Suprapubic skin (tissue), 4 donors: Measurements from ENCODE around the gene ARL16. TPM values are rescaled to one million over a fixed set of nuclear protein-coding genes. Genes with fewer than 3 reads are reported as not detected.

Source experiments
- DNase-seq, 2 donors: peaks; one replicate each; pipeline ENCODE4 v3.0.0-alpha.2; 2019; ENCODE audit warnings: low spot score in 2 of 2
- H3K27ac ChIP-seq: fragments of 200-600 bp; sonication (generic); one replicate; pipeline ENCODE4 v1.5.1; 2019
- H3K27me3 ChIP-seq: fragments of 200-600 bp; sonication (generic); one replicate; pipeline ENCODE4 v1.5.1; 2019
- H3K36me3 ChIP-seq: fragments of 200-600 bp; sonication (generic); one replicate; pipeline ENCODE4 v1.5.1; 2019
- H3K4me1 ChIP-seq: fragments of 200-600 bp; sonication (generic); one replicate; pipeline ENCODE4 v1.5.1; 2019
- H3K4me3 ChIP-seq: fragments of 200-600 bp; sonication (generic); one replicate; pipeline ENCODE4 v1.5.1; 2019; ENCODE audit warnings: mild to moderate bottlenecking
- H3K9me3 ChIP-seq: fragments of 200-600 bp; sonication (generic); one replicate; pipeline ENCODE4 v1.5.1; 2019
- CTCF ChIP-seq, 2 donors: fragments of 200-600 bp in 1 of 2; fragments of 450-650 bp in 1 of 2; sonication (generic) in 1 of 2; IDR thresholded peaks; one replicate each; pipeline ENCODE4 v1.5.1; 2016 to 2019; ENCODE audit warnings: antibody characterized with exemption in 2 of 2, mild to moderate bottlenecking in 1 of 2, moderate library complexity in 1 of 2
- EP300 ChIP-seq: sonication (generic); formaldehyde crosslinking; IDR thresholded peaks from one replicate; pipeline ENCODE4 v1.6.1; 2017; ENCODE audit warnings: antibody characterized with exemption
- POLR2A ChIP-seq, 2 donors: fragments of 450-650 bp; IDR thresholded peaks; one replicate each; pipeline ENCODE4 v1.6.1; 2017; ENCODE audit warnings: antibody characterized with exemption in 2 of 2, mild to moderate bottlenecking in 2 of 2, moderate library complexity in 2 of 2
- POLR2AphosphoS5 ChIP-seq, 3 donors: sonication (generic); formaldehyde crosslinking; IDR thresholded peaks; one replicate each; pipeline ENCODE4 v1.6.1; 2017; ENCODE audit warnings: antibody characterized with exemption in 3 of 3
- WGBS: methylation state at CpG from one replicate; pipeline ENCODE4 v1.1.5; 2018; 5-methylcytosine and 5-hydroxymethylcytosine counted together
- total RNA-seq, 4 donors: library from RNA; depleted of rRNA; stranded (reverse); fragments of >200 nt; gene quantifications; one replicate each; pipeline ENCODE4 v1.1.0, GENCODE V29; 2016

Gene ARL16
- total RNA-seq, 4 donors from 2014 or later = 20.2 to 39.4 (median 36.2) TPM

- H3K27ac ChIP-seq = no peak overlapping the region
- H3K36me3 ChIP-seq = peaks cover 93% of the 10 kb centered on the region
- DNase-seq = no peak
- H3K4me3 ChIP-seq = no peak overlapping the region
- no peak for TF ChIP-seq CTCF (IDR thresholded peaks at IDR 0.05)
- no peak for TF ChIP-seq POLR2A (IDR thresholded peaks at IDR 0.05)
- TF ChIP-seq POLR2AphosphoS5 (IDR thresholded peaks at IDR 0.05) = no peak
- TF ChIP-seq EP300 = no peak
- peaks cover 19% of the 10 kb centered on the region for H3K4me1 ChIP-seq
- no peaks in the 10 kb centered on the region for H3K27me3 ChIP-seq
- 81% methylated on average over 6 of the region's 18 CpGs for WGBS
- no peaks in the 10 kb centered on the region for H3K9me3 ChIP-seq
Observed at GRCh38 chr17:81690066-81690465, 6.5 kb upstream of the ARL16 start.

GRCh38 chr17:81688616-81689015 is 5.0 kb upstream of the ARL16 start:
- Histone ChIP-seq H3K27me3 (no peaks in the 10 kb centered on the region), H3K27ac (no peak overlapping the region), H3K4me3 (no peak overlapping the region), H3K4me1 (peaks cover 26% of the 10 kb centered on the region), H3K36me3 (peaks cover 78% of the 10 kb centered on the region), H3K9me3 (no peaks in the 10 kb centered on the region)
- TF ChIP-seq EP300 (no peak), POLR2A (IDR thresholded peaks at IDR 0.05) (no peak), CTCF (IDR thresholded peaks at IDR 0.05) (no peak), POLR2AphosphoS5 (IDR thresholded peaks at IDR 0.05) (no peak)
- 61% methylated on average over 12 of the region's 14 CpGs for WGBS
- DNase-seq = no peak

- WGBS = 88% methylated on average over 13 of the region's 41 CpGs
- Histone ChIP-seq H3K4me1 (peaks cover 29% of the 10 kb centered on the region), H3K4me3 (no peak overlapping the region), H3K9me3 (no peaks in the 10 kb centered on the region), H3K36me3 (peaks cover 72% of the 10 kb centered on the region), H3K27me3 (no peaks in the 10 kb centered on the region), H3K27ac (no peak overlapping the region)
- no peak for TF ChIP-seq CTCF (IDR thresholded peaks at IDR 0.05)
- no peak for TF ChIP-seq POLR2A (IDR thresholded peaks at IDR 0.05)
- TF ChIP-seq EP300 = no peak
- TF ChIP-seq POLR2AphosphoS5 (IDR thresholded peaks at IDR 0.05) = no peak
- DNase-seq = no peak
Observed at GRCh38 chr17:81687770-81688541, 4.4 kb upstream of the ARL16 start.

- TF ChIP-seq EP300 = no peak
- TF ChIP-seq CTCF (IDR thresholded peaks at IDR 0.05) = no peak
- TF ChIP-seq POLR2A (IDR thresholded peaks at IDR 0.05) = no peak
- no peak for TF ChIP-seq POLR2AphosphoS5 (IDR thresholded peaks at IDR 0.05)
- no peak for DNase-seq
- H3K27ac ChIP-seq = no peak overlapping the region
- H3K27me3 ChIP-seq = no peaks in the 10 kb centered on the region
- 95% methylated on average over 16 of the region's 20 CpGs for WGBS
- no peaks in the 10 kb centered on the region for H3K9me3 ChIP-seq
- peaks cover 42% of the 10 kb centered on the region for H3K4me1 ChIP-seq
- H3K4me3 ChIP-seq = no peak overlapping the region
- H3K36me3 ChIP-seq = peaks cover 58% of the 10 kb centered on the region
Observed at GRCh38 chr17:81686614-81687013, 3.0 kb upstream of the ARL16 start.

GRCh38 chr17:81685108-81685507 is 1.5 kb upstream of the ARL16 start:
- Histone ChIP-seq H3K4me3 (peak overlapping the region; percentile 70), H3K9me3 (no peaks in the 10 kb centered on the region), H3K36me3 (peaks cover 48% of the 10 kb centered on the region), H3K27ac (peak overlapping the region; percentile 93), H3K27me3 (no peaks in the 10 kb centered on the region), H3K4me1 (peaks cover 42% of the 10 kb centered on the region)
- 37% methylated on average over 6 of the region's 12 CpGs for WGBS
- TF ChIP-seq POLR2AphosphoS5 (IDR thresholded peaks at IDR 0.05) (no peak), EP300 (no peak), CTCF (IDR thresholded peaks at IDR 0.05) (no peak), POLR2A (IDR thresholded peaks at IDR 0.05) (no peak)
- no peak for DNase-seq
